T1000 (cell line): Measurements from ENCODE around the gene ICE2.
A peak's percentile ranks its signal among the peaks of the same experiment; 100 is the strongest.

ENCODE experiments used
- DNase-seq: peaks from one replicate; lab custom pipeline; 2025; ENCODE audit warnings: mixed read lengths; lab: John Stamatoyannopoulos, UW

Gene ICE2, protein sequence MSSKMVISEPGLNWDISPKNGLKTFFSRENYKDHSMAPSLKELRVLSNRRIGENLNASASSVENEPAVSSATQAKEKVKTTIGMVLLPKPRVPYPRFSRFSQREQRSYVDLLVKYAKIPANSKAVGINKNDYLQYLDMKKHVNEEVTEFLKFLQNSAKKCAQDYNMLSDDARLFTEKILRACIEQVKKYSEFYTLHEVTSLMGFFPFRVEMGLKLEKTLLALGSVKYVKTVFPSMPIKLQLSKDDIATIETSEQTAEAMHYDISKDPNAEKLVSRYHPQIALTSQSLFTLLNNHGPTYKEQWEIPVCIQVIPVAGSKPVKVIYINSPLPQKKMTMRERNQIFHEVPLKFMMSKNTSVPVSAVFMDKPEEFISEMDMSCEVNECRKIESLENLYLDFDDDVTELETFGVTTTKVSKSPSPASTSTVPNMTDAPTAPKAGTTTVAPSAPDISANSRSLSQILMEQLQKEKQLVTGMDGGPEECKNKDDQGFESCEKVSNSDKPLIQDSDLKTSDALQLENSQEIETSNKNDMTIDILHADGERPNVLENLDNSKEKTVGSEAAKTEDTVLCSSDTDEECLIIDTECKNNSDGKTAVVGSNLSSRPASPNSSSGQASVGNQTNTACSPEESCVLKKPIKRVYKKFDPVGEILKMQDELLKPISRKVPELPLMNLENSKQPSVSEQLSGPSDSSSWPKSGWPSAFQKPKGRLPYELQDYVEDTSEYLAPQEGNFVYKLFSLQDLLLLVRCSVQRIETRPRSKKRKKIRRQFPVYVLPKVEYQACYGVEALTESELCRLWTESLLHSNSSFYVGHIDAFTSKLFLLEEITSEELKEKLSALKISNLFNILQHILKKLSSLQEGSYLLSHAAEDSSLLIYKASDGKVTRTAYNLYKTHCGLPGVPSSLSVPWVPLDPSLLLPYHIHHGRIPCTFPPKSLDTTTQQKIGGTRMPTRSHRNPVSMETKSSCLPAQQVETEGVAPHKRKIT

GRCh38 chr15:60478566-60479360, at the start of gene ICE2:
ICE2 (minus strand) TSS chr15:60479142; CDS start chr15:60477977, 1,165 bp downstream.
- DNase-seq: peak; percentile 83

GRCh38 chr15:60528530-60528929, 49.6 kb upstream of the ICE2 start:
- no peak for DNase-seq

- DNase-seq: no peak
Observed at GRCh38 chr15:60527456-60527855, 48.5 kb upstream of the ICE2 start.

GRCh38 chr15:60526127-60526616, 47.2 kb upstream of the ICE2 start:
- DNase-seq: no peak

DNA sequence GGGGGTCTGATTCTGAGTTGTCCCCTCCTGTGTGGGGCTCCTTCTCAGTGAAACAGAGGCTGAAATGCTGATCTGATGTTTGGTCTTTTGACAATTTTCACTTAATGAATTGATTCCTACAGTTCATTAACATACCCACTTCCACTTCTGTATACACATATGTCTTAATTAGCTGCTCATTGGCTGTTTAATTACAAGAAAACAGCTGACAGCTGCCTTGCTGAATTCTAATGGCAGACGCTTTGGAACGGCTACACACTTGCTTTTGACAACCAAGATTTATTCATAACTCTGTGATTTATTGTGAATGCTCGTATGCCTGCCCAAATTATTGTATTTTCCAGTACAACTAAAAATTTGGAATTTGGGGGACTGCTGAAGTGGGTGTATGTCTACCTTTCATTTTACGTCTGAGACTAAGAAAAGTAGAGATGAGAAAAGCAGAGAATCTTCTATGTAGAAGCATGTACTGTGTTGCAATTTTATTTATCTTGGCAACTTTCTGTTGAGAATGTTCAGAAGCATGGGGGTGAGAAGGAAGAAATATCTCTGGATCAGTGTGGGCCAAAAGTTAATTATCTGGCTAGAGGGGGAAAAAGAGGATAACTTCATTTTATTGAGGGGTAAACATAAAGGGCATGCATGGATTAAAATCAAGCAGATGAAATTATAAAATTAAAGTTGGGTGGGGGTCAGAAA, 46.5 kb upstream of the ICE2 start:
- DNase-seq: no peak

- no peak for DNase-seq
Observed at GRCh38 chr15:60523056-60523455, 44.1 kb upstream of the ICE2 start.

DNA sequence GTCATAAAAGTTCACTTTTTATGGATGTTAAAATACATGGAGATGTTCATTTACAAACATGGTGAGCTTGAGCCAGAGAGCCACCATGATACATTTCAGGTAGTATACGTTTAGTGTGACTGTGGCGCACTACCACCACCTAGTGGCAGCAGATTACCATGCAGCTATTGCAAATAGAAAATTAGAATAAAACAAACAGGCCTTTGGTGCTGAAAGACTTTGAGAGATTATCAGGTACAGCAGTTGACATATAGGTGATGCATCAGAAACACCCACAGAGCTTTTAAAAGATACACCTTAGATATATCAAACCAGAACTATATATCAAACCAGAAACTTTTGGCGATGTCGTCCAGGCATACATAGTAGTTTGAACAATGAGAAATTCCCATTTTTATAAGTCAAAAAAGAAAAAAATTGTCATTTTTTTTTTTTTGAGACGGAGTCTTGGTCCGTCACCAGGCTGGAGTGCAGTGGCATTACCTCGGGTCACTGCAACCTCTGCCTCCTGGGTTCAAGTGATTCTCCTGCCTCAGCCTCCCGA, 42.0 kb upstream of the ICE2 start:
- DNase-seq: no peak

DNA sequence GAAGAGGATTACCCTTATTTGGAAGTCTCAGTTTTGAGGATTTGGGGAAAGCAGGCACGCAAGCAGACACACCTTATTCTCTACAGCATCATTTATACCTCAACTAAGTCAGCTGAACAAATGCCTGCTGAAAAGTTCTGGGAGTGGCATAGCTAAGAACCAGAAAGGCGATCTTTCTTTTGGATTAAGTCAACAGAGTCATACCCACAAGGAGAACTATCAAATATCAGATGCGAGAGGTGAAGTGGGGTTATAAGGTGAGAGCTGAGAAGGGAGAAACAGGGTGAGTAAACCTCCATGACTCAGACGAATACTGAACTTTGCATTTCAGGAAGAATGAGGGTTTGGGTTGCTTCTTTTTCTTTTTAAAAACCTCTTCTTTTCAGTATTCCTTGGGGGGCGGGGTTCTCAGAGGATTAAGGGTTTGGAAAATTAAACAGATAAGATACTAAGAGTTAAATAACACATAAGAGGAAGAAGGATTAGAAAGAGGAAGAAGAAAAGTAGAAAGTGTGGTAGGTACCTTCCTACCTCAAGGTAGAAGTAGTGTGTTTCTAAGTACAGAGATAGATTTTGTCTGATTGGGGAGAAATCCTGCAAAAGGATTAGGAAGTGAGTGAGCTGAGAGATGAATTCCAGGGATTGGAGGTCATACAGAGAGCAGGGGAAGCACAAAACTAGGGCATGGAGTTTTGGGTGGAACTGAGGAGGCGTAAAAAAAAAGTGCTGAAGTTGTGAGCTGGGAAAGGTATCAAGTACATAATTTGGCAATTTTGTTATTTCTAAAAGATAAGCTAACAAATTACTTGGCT, 41.3 kb upstream of the ICE2 start:
- no peak for DNase-seq

GRCh38 chr15:60519218-60519617, 40.3 kb upstream of the ICE2 start:
- DNase-seq: no peak

DNA sequence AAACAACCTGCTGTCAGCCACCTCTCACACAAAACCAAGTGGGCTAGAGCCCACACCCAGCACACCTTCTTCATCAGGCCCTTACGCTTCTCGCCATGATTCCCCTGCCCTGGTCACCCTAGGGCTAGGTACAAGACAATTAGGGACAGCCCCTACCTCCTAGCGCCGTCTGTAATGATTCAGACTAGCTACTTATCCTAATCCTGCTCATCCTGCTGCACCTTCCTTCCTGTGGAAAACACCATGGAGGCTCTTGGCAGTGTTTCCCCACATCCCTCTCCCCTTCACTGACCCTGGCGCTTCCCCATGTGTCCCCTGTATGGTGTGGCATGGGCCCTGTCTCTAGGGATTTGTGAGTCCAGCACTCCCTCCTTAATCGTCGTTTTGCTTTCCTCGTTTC, 39.6 kb upstream of the ICE2 start:
- DNase-seq: no peak

DNA sequence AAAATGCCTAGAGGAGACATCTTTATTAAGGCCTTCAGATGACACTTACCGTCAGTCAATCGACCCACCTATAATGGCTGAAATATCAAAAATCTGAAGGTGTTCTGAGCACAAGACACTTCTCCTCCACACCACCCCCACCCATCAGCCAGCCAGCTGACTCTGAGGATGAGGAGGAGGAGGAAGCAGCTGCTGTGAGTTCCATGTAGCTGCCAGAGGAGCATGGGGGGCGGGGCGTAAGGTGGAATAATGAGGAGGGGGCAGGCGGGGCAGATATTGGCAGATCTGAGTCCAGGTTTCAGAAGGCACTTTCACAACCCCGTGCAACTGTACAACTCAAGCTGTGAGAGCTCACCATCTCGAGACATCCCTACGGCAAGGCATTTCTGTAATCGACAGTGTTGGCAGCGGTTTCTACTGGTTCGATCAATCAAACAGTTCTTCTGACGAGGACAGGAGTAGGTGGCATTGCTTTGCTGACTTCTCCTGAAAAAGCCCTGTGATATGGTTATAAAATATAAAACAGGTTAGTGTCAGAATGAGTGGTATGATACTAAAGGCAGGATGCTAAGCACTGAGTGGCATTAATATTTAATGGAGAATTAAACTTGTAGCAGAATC, 35.4 kb upstream of the ICE2 start:
- DNase-seq: no peak

DNA sequence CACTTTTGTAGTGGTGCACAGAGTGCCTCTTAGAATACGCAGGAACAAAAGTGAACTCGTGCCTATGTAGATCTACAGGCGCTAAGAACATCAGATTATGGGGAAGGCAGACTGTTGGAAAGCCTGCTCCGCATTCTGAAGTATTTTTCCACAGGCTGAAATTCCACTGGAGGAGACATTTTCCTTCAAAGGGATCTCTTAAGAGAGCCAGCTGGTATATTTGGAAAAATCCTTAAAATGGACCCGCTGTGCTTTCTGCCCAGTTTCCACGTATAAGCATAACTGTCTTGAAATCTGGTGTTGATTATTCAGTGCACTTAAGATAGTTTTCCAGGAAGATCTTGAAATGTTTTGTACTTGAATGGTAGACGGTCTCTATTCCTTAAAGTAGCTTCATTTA, 34.7 kb upstream of the ICE2 start:
- no peak for DNase-seq

DNA sequence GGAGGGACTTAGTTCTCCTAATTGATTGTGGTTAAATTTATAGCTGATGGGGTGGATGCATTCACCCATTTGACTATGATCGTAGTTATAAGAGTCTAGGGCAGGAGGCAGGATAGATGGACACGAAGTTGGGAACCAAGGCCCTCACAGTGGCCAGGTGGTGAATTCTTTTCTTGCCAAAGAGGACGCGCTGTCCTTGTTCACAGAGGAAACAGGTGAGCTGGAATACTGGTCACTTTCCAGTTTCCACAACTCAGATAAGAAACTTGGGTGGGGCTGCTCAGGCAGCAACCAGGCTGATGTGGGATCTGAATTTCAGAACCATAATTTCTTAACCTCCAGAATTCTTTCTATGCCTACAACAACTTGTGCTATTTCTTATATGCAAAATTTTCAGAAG, 34.0 kb upstream of the ICE2 start:
- no peak for DNase-seq

DNA sequence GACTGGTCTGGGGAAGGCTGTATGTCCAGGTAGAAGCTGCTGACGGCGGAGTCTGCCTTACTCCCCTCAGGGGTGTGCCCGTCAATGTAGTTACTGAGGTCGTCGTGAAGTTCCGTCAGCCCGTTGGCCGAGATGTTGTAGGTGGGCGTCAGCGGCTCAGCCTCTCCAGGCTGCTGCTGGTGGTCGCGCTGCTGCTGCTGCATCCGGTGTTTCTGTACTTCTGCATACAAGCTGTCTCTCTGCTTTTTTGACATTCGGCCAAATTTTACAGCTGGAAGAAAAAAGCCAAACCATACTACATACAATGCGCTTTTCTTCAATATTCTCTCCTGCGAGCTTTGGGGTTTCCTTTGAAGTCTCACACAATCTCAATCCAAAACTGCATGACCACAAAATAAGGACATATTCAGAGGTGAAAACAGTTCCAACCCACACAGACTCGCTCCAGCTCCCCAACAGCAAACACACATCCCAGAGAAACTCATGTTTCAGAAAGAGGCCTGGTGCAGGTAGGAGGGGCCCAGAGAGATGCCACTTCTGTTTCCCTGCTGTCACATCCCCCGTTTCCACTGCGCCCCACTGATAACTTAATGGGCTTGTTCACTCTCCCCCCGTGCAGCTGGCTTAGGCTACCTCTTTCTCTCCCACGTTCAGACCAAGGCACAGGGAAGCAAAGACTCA, 32.5 kb upstream of the ICE2 start:
- no peak for DNase-seq

- no peak for DNase-seq
Observed at GRCh38 chr15:60510006-60510405, 31.1 kb upstream of the ICE2 start.

DNA sequence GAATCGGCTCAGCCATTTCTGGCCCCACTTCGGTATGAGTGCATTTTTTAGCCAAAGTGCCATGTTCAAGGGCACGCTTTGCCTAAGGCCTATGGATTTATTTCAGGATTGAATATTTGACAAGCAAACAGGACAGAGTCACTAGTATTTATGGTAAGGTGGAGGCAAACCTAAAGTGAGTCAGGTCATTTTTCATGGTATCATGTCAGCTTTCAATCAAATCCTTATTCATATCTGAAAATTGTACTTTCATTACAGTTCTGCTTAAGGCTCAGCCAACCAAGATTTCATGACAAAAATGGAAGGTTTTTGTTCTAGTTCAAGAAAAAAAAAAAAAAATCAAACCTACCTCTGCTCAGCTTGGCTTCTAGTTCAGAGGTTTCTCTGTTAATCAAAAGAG, 30.5 kb upstream of the ICE2 start:
- DNase-seq: no peak

GRCh38 chr15:60508442-60508841, 29.5 kb upstream of the ICE2 start:
- DNase-seq: no peak

DNA sequence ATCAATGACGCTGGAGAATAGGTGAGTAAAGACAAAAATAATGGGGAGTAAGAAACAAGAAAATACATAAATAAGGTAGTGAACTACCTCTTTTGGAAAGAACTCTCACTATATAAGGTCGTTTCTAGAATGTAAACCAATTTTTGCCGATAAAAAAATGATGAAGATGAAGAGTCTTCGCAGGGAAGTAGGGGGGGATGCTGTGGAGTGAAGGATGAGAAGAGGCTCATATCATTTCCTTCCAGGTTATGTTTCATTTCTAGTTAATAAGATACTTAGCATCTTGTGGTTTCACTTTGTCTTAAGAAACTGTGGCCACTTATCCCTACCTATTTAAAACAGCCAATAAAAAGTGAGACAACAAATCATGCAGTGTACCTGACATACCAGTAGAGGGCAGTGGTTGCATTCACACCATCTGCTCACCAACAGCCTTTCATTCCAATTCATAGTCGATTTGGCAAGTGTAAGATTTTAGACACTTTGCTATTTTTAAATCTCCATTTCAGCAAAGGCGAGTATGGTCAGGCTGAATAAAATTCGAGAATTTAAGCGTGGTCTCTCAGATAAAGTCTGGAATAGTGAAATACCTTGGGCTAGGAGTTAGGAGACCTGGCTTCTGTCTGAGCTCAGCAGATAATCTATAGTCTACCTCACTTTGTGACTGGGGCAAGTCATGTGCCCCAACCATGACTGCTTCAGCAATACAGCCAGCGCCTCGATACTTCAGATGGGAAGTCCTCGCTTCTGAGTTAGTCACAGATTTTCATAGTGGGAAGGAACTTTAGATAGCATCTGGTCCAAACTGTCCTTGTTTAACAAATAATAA, 28.9 kb upstream of the ICE2 start:
- DNase-seq: peak; percentile 26
